Osteoblast (primary cell): Measurements from ENCODE around the gene GINS1. TPM values are rescaled to one million over a fixed set of nuclear protein-coding genes. Genes with fewer than 3 reads are reported as not detected.
"Not testable (repeated sequence)": the region's sequence is repeated elsewhere in the genome, so short reads cannot be mapped to it uniquely, and the experiment has no call there.

Experiments used
- DNase-seq: peaks from one replicate; pipeline ENCODE4 v3.0.0; 2011; ENCODE audit warnings: low spot score, mixed read lengths; ENCODE audit not compliant: insufficient read length; ENCODE audit errors: missing footprints
- H2AFZ ChIP-seq: 2 replicates; pipeline ENCODE4 v1.6.0; 2011; ENCODE audit warnings: mild to moderate bottlenecking, low read length
- H3K27ac ChIP-seq: 2 replicates; pipeline ENCODE4 v1.5.1; 2011; ENCODE audit warnings: mild to moderate bottlenecking, low read depth, low read length, moderate library complexity
- H3K27me3 ChIP-seq: 2 replicates; pipeline ENCODE4 v1.6.0; 2012; ENCODE audit warnings: mild to moderate bottlenecking, control low read depth, inconsistent platforms, low read length, moderate library complexity; ENCODE audit not compliant: insufficient read depth
- H3K36me3 ChIP-seq: 2 replicates; pipeline ENCODE4 v1.5.1; 2011; ENCODE audit warnings: mild to moderate bottlenecking, low read length, control low read depth, moderate library complexity; ENCODE audit not compliant: insufficient read depth
- H3K4me1 ChIP-seq: 2 replicates; pipeline ENCODE4 v1.5.1; 2011; ENCODE audit warnings: mild to moderate bottlenecking, low read length, control low read depth, moderate library complexity; ENCODE audit not compliant: insufficient read depth
- H3K4me2 ChIP-seq: 2 replicates; pipeline ENCODE4 v1.6.0; 2011; ENCODE audit warnings: mild to moderate bottlenecking, low read length; ENCODE audit not compliant: insufficient read depth
- H3K4me3 ChIP-seq: fragments of 200-600 bp; sonication (generic); 3 replicates; pipeline ENCODE4 v1.5.1; 2012; ENCODE audit warnings: mild to moderate bottlenecking, low read length, inconsistent platforms; ENCODE audit not compliant: insufficient read depth
- H3K79me2 ChIP-seq: 2 replicates; pipeline ENCODE4 v1.6.0; 2012; ENCODE audit warnings: mild to moderate bottlenecking, low read length, control low read depth, inconsistent platforms; ENCODE audit not compliant: insufficient read depth
- H3K9me3 ChIP-seq: 2 replicates; pipeline ENCODE4 v1.5.1; 2011; ENCODE audit warnings: low read depth, low read length, control low read depth
- H4K20me1 ChIP-seq: 2 replicates; pipeline ENCODE4 v1.6.0; 2012; ENCODE audit warnings: mild to moderate bottlenecking, low read length, control low read depth; ENCODE audit not compliant: insufficient read depth
- CTCF ChIP-seq: IDR thresholded peaks from 2 replicates; pipeline ENCODE4 v1.5.1; 2011; ENCODE audit warnings: mild to moderate bottlenecking, low read depth, low read length, moderate library complexity; ENCODE audit errors: extremely low read depth
- total RNA-seq: library from RNA; depleted of rRNA; stranded (reverse); fragments of >200 nt; gene quantifications from 2 replicates; pipeline ENCODE4 v1.2.3, GENCODE V29; 2012

The GINS1 gene
- total RNA-seq, 1 donor = 2.2 TPM

- Histone ChIP-seq H3K79me2 (no peaks in the 10 kb centered on the region), H3K27me3 (no peaks in the 10 kb centered on the region), H3K4me1 (no peaks in the 10 kb centered on the region), H3K4me2 (no peak overlapping the region), H4K20me1 (no peaks in the 10 kb centered on the region), H3K27ac (no peak overlapping the region), H3K9me3 (no peaks in the 10 kb centered on the region), H3K36me3 (peaks cover 5% of the 10 kb centered on the region), H2AFZ (no peak overlapping the region), H3K4me3 (no peak overlapping the region)
- peak; percentile 54 for TF ChIP-seq CTCF
- DNase-seq = peak; percentile 69
Measured at GRCh38 chr20:25470045-25470444, 62.6 kb downstream of the GINS1 start.

- Histone ChIP-seq H3K36me3 (peaks cover 5% of the 10 kb centered on the region), H3K27ac (no peak overlapping the region), H3K79me2 (no peaks in the 10 kb centered on the region), H2AFZ (no peak overlapping the region), H3K27me3 (no peaks in the 10 kb centered on the region), H4K20me1 (no peaks in the 10 kb centered on the region), H3K9me3 (no peaks in the 10 kb centered on the region), H3K4me2 (no peak overlapping the region), H3K4me1 (no peaks in the 10 kb centered on the region), H3K4me3 (no peak overlapping the region)
- no peak for DNase-seq
- TF ChIP-seq CTCF = no peak
Measured at GRCh38 chr20:25471020-25471419, 63.5 kb downstream of the GINS1 start.

DNA sequence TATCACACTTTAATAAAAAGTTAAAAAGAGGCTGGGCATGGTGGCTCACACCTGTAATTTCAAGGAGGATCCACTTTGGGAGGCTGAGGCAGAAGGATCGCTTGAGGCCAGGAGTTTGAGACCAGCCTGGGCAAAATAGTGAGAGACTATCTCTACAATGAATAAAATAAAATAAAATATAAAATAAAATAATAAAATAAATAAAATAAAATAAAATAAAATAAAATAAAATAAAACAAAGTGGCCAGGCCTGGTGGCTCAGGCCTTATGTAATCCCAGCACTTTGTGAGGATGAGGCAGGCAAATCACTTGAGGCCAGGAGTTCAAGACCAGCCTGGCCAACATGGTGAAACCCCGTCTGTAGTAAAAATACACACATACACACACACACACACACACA, 65.8 kb downstream of the GINS1 start:
- not testable (repeated sequence) for DNase-seq, H3K27me3 ChIP-seq, H3K4me1 ChIP-seq, H3K4me2 ChIP-seq, H2AFZ ChIP-seq, H4K20me1 ChIP-seq, H3K27ac ChIP-seq, H3K4me3 ChIP-seq, H3K79me2 ChIP-seq, H3K9me3 ChIP-seq, H3K36me3 ChIP-seq

- TF ChIP-seq CTCF = no peak
- Histone ChIP-seq H3K9me3 (no peaks in the 10 kb centered on the region), H3K36me3 (peaks cover 5% of the 10 kb centered on the region), H3K4me1 (no peaks in the 10 kb centered on the region), H3K27ac (no peak overlapping the region), H3K4me2 (no peak overlapping the region), H3K79me2 (no peaks in the 10 kb centered on the region), H4K20me1 (no peaks in the 10 kb centered on the region), H3K27me3 (no peaks in the 10 kb centered on the region), H3K4me3 (no peak overlapping the region), H2AFZ (no peak overlapping the region)
- peak; percentile 25 for DNase-seq
Measured at GRCh38 chr20:25476106-25477013, 68.9 kb downstream of the GINS1 start.
